Neural cell (in vitro differentiated cells): ENCODE results near the gene EXOC6B. TPM values are rescaled to one million over a fixed set of nuclear protein-coding genes. Genes with fewer than 3 reads are reported as not detected.
"Not testable (repeated sequence)": the region's sequence is repeated elsewhere in the genome, so short reads cannot be mapped to it uniquely, and the experiment has no call there.

ENCODE experiments used
- H2AFZ ChIP-seq: fragments of 200-600, 300-800 bp; sonication (generic), shearing (Covaris generic); 2 replicates; pipeline ENCODE4 v1.6.0; 2014; ENCODE audit warnings: low read depth, mild to moderate bottlenecking, antibody characterized with exemption, low read length, moderate library complexity
- H3F3A ChIP-seq: fragments of 200-600 bp; shearing (Covaris generic); 2 replicates; pipeline ENCODE4 v1.6.1; 2016; ENCODE audit warnings: mild to moderate bottlenecking, moderate library complexity, mixed read lengths, antibody characterized with exemption, low read length; ENCODE audit not compliant: insufficient read depth, poor library complexity, severe bottlenecking
- H3K27ac ChIP-seq: fragments of 200-600, 300-800 bp; sonication (generic), shearing (Covaris generic); 2 replicates; pipeline ENCODE4 v1.5.1; 2014; ENCODE audit warnings: mild to moderate bottlenecking, low read length, moderate library complexity
- H3K27me3 ChIP-seq: fragments of 300-800, 200-600 bp; sonication (generic), shearing (Covaris generic); 2 replicates; pipeline ENCODE4 v1.6.0; 2014; ENCODE audit warnings: mild to moderate bottlenecking, low read depth, low read length, moderate library complexity; ENCODE audit not compliant: insufficient read depth
- H3K36me3 ChIP-seq: fragments of 300-800, 200-600 bp; sonication (generic), shearing (Covaris generic); 2 replicates; pipeline ENCODE4 v1.5.1; 2014; ENCODE audit warnings: mild to moderate bottlenecking, antibody characterized with exemption, low read length, moderate library complexity; ENCODE audit not compliant: insufficient read depth
- H3K4me2 ChIP-seq: fragments of 300-800, 200-600 bp; sonication (generic), shearing (Covaris generic); 2 replicates; pipeline ENCODE4 v1.6.0; 2014; ENCODE audit warnings: mild to moderate bottlenecking, low read length
- H3K4me3 ChIP-seq: fragments of 300-800, 200-600 bp; sonication (generic), shearing (Covaris generic); 2 replicates; pipeline ENCODE4 v1.5.1; 2014; ENCODE audit warnings: mild to moderate bottlenecking, low read length, moderate library complexity
- H3K79me2 ChIP-seq: fragments of 200-600 bp; shearing (Covaris generic); replicated peaks from 2 replicates; pipeline ENCODE4 v1.6.0; 2014; ENCODE audit warnings: mild to moderate bottlenecking, low read length, moderate library complexity; ENCODE audit not compliant: insufficient read depth
- H3K9ac ChIP-seq: fragments of 300-800, 200-600 bp; sonication (generic), shearing (Covaris generic); 2 replicates; pipeline ENCODE4 v1.6.1; 2016; ENCODE audit warnings: mild to moderate bottlenecking, low read length, mixed read lengths
- H3K9me2 ChIP-seq: fragments of 200-600 bp; shearing (Covaris generic); 2 replicates; pipeline ENCODE4 v1.6.1; 2016; ENCODE audit warnings: mild to moderate bottlenecking, low read length, mixed read lengths; ENCODE audit not compliant: insufficient read depth
- H3K9me3 ChIP-seq: fragments of 200-600, 300-800 bp; sonication (generic), shearing (Covaris generic); 2 replicates; pipeline ENCODE4 v1.6.1; 2016; ENCODE audit warnings: mild to moderate bottlenecking, mixed run types, low read length, moderate library complexity, mixed read lengths
- H4K20me1 ChIP-seq: fragments of 200-600 bp; shearing (Covaris generic); 2 replicates; pipeline ENCODE4 v1.6.1; 2016; ENCODE audit warnings: mild to moderate bottlenecking, mixed run types; ENCODE audit not compliant: insufficient read depth
- EP300 ChIP-seq: fragments of 450-650 bp; conservative IDR thresholded peaks from 2 replicates; pipeline ENCODE4 v1.6.1; 2014; ENCODE audit warnings: antibody characterized with exemption, mild to moderate bottlenecking, moderate library complexity; ENCODE audit not compliant: poor library complexity, severe bottlenecking
- EZH2 ChIP-seq: fragments of 200-600, 300-800 bp; shearing (Covaris generic), sonication (generic); IDR thresholded peaks from 2 replicates; pipeline ENCODE4 v1.6.1; 2014; ENCODE audit warnings: antibody characterized with exemption, low read length, borderline replicate concordance, mild to moderate bottlenecking; ENCODE audit not compliant: insufficient read depth, poor library complexity, severe bottlenecking
- MXI1 ChIP-seq: fragments of 450-650 bp; conservative IDR thresholded peaks from 2 replicates; pipeline ENCODE4 v1.6.1; 2014; ENCODE audit warnings: antibody characterized with exemption, mild to moderate bottlenecking; ENCODE audit not compliant: poor library complexity, severe bottlenecking
- POLR2AphosphoS5 ChIP-seq: IDR thresholded peaks from 2 replicates; pipeline ENCODE4 v1.6.1; 2012
- RAD21 ChIP-seq: fragments of 450-650 bp; conservative IDR thresholded peaks from 2 replicates; pipeline ENCODE4 v1.6.1; 2014; ENCODE audit warnings: antibody characterized with exemption, mild to moderate bottlenecking, moderate library complexity
- SMC3 ChIP-seq: fragments of 450-650 bp; conservative IDR thresholded peaks from 2 replicates; pipeline ENCODE4 v1.6.1; 2014; ENCODE audit warnings: antibody characterized with exemption, mild to moderate bottlenecking, moderate library complexity; ENCODE audit not compliant: poor library complexity
- TAF1 ChIP-seq: IDR thresholded peaks from 2 replicates; pipeline ENCODE4 v1.6.1; 2012; ENCODE audit warnings: low read depth
- polyA plus RNA-seq: library from polyadenylated mRNA; depleted of rRNA; stranded (reverse); fragments of >200 nt; gene quantifications from 2 replicates; pipeline ENCODE4 v1.2.3, GENCODE V29; 2014
- TF ChIP-seq, protein P1 (sequence below): IDR thresholded peaks from 2 replicates; pipeline ENCODE4 v1.6.1; 2012; ENCODE audit warnings: borderline replicate concordance
- TF ChIP-seq, protein P2 (sequence below): fragments of 450-650 bp; IDR thresholded peaks from 2 replicates; pipeline ENCODE4 v1.5.1; 2014; ENCODE audit warnings: antibody characterized with exemption, mild to moderate bottlenecking, moderate library complexity; ENCODE audit not compliant: poor library complexity, severe bottlenecking

The EXOC6B gene
- polyA plus RNA-seq, 1 donor from 2014 or later, result 23.4 TPM

DNA sequence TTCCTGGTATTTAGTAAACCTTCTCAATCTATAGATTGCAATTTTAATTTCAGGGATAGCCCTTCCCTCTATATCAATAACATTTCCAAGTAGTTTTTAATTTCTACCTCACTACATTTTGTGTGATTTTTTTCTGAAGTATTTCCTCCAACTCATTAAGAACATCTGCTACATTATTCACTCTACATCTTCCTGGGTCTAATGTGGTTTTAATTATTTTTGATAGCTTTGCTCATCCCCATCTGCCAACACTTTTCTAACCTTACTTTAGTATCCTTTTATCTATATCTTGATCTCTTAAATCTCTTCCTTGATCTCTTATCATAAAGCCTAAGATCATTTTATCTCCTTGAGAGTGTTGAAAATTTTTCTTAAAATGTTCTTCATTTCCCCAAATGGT, 399.8 kb downstream of the EXOC6B start:
- no peaks in the 10 kb centered on the region for H3K79me2 ChIP-seq
- H3K4me3 ChIP-seq, result no peak overlapping the region
- no peak overlapping the region for H3K27ac ChIP-seq
- H4K20me1 ChIP-seq, result no peaks in the 10 kb centered on the region
- no peak overlapping the region for H2AFZ ChIP-seq
- no peak overlapping the region for H3K4me2 ChIP-seq
- TF ChIP-seq EZH2 (no peak), SMC3 (no peak), POLR2AphosphoS5 (no peak), RAD21 (no peak), TAF1 (no peak), MXI1 (no peak), EP300 (no peak)
- TF ChIP-seq, protein P1, sequence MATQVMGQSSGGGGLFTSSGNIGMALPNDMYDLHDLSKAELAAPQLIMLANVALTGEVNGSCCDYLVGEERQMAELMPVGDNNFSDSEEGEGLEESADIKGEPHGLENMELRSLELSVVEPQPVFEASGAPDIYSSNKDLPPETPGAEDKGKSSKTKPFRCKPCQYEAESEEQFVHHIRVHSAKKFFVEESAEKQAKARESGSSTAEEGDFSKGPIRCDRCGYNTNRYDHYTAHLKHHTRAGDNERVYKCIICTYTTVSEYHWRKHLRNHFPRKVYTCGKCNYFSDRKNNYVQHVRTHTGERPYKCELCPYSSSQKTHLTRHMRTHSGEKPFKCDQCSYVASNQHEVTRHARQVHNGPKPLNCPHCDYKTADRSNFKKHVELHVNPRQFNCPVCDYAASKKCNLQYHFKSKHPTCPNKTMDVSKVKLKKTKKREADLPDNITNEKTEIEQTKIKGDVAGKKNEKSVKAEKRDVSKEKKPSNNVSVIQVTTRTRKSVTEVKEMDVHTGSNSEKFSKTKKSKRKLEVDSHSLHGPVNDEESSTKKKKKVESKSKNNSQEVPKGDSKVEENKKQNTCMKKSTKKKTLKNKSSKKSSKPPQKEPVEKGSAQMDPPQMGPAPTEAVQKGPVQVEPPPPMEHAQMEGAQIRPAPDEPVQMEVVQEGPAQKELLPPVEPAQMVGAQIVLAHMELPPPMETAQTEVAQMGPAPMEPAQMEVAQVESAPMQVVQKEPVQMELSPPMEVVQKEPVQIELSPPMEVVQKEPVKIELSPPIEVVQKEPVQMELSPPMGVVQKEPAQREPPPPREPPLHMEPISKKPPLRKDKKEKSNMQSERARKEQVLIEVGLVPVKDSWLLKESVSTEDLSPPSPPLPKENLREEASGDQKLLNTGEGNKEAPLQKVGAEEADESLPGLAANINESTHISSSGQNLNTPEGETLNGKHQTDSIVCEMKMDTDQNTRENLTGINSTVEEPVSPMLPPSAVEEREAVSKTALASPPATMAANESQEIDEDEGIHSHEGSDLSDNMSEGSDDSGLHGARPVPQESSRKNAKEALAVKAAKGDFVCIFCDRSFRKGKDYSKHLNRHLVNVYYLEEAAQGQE, result no peak
- TF ChIP-seq, protein P2, sequence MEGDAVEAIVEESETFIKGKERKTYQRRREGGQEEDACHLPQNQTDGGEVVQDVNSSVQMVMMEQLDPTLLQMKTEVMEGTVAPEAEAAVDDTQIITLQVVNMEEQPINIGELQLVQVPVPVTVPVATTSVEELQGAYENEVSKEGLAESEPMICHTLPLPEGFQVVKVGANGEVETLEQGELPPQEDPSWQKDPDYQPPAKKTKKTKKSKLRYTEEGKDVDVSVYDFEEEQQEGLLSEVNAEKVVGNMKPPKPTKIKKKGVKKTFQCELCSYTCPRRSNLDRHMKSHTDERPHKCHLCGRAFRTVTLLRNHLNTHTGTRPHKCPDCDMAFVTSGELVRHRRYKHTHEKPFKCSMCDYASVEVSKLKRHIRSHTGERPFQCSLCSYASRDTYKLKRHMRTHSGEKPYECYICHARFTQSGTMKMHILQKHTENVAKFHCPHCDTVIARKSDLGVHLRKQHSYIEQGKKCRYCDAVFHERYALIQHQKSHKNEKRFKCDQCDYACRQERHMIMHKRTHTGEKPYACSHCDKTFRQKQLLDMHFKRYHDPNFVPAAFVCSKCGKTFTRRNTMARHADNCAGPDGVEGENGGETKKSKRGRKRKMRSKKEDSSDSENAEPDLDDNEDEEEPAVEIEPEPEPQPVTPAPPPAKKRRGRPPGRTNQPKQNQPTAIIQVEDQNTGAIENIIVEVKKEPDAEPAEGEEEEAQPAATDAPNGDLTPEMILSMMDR, result no peak
- no peaks in the 10 kb centered on the region for H3F3A ChIP-seq
- H3K36me3 ChIP-seq, result no peaks in the 10 kb centered on the region
- H3K9me2 ChIP-seq, result no peaks in the 10 kb centered on the region
- no peaks in the 10 kb centered on the region for H3K27me3 ChIP-seq
- H3K9me3 ChIP-seq, result no peaks in the 10 kb centered on the region
- no peak overlapping the region for H3K9ac ChIP-seq

DNA sequence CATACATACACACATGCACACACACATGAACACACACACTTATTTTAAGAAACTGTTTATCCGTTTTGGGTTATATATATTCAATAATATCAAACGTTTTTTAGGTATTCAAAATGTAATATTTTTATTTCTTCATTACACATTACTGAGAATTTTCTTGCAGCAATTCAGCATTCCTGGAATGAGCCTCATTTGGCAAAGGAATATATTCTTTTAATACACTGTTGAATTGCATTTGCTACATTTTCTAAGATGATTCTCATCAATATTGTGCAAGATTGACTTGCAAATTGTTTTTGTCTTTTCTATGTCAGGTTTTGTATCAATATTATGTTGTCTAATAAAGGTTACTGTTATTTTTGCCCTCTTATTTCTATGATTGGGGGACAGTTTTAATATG, 402.1 kb downstream of the EXOC6B start:
- Histone ChIP-seq H3K36me3 (peaks cover 5% of the 10 kb centered on the region), H3K4me3 (no peak overlapping the region), H3K27ac (no peak overlapping the region), H2AFZ (no peak overlapping the region), H4K20me1 (no peaks in the 10 kb centered on the region), H3K27me3 (no peaks in the 10 kb centered on the region), H3K4me2 (no peak overlapping the region), H3F3A (no peaks in the 10 kb centered on the region), H3K9me3 (no peaks in the 10 kb centered on the region), H3K9ac (no peak overlapping the region), H3K79me2 (no peaks in the 10 kb centered on the region), H3K9me2 (no peaks in the 10 kb centered on the region)
- TF ChIP-seq RAD21 (no peak), EZH2 (no peak), EP300 (no peak), SMC3 (no peak), POLR2AphosphoS5 (no peak), TAF1 (no peak)
- TF ChIP-seq, protein P2, result no peak

GRCh38 chr2:72421771-72422379, 404.0 kb downstream of the EXOC6B start:
- H3K27ac ChIP-seq, H3K79me2 ChIP-seq, H2AFZ ChIP-seq, H3F3A ChIP-seq, H3K4me2 ChIP-seq, H3K9me3 ChIP-seq, H3K36me3 ChIP-seq, H3K9ac ChIP-seq, H3K27me3 ChIP-seq, H4K20me1 ChIP-seq, H3K9me2 ChIP-seq, H3K4me3 ChIP-seq: not testable (repeated sequence)
